ENCODE measurements around the gene MYBPC2. TPM values are rescaled to one million over a fixed set of nuclear protein-coding genes. Genes with fewer than 3 reads are reported as not detected.
A peak's percentile ranks its signal among the peaks of the same experiment; 100 is the strongest.
"Not testable (repeated sequence)": the region's sequence is repeated elsewhere in the genome, so short reads cannot be mapped to it uniquely, and the experiment has no call there.

MYBPC2 gene
- polyA plus RNA-seq (2012; ENCODE audit: insufficient read depth, insufficient read length): not detected

DNA sequence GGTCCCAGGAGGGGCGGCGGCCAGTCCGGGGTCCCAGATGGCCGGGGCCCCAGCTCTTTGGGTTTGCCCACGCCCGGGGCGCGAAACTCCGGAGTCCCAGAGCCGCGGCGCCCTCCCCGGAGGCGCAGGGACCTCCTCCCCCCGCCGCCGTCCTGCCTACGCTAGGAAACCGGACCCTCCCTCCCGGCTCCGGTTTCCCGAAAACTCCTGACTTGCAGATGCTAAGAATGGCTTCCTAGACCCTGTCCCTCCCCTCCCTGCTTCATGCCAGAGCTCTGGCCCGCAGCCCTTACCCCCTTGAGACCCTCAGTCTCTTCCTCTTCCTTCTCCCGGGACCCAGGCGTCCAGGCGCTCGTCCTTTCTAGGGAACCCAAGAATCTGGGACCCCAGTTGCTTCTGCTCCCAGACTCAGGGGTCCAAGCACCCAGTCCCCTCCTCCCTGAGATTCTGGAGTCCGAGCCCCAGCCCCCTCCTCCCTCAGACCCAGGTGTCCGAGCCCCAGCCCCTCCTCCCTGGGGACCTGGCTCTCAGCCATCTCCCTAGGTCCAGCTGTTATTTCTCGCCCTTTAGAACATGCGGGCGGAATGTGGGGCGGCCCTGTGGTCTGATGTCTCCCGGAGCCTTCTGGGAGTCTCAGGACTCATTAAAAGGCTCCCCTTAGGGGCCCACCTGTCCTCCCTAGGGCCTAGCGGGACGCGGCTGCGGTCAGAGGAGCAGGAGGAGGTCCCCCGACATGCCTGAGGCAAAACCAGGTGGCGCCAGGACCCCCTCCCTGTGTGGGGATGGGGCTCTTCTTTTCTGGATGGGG, at the start of gene MYBPC2:
TSS of gene MYBPC2 (plus strand) at position 672 of the 808 bp plus-strand sequence. CDS start at position 734, 62 bp downstream.
- DNase-seq (ENCODE audit: low read depth, low spot score): no peak
- H3K4me3 ChIP-seq (ENCODE audit: low read length): peak within 1 kb of the TSS; percentile 60

DNA sequence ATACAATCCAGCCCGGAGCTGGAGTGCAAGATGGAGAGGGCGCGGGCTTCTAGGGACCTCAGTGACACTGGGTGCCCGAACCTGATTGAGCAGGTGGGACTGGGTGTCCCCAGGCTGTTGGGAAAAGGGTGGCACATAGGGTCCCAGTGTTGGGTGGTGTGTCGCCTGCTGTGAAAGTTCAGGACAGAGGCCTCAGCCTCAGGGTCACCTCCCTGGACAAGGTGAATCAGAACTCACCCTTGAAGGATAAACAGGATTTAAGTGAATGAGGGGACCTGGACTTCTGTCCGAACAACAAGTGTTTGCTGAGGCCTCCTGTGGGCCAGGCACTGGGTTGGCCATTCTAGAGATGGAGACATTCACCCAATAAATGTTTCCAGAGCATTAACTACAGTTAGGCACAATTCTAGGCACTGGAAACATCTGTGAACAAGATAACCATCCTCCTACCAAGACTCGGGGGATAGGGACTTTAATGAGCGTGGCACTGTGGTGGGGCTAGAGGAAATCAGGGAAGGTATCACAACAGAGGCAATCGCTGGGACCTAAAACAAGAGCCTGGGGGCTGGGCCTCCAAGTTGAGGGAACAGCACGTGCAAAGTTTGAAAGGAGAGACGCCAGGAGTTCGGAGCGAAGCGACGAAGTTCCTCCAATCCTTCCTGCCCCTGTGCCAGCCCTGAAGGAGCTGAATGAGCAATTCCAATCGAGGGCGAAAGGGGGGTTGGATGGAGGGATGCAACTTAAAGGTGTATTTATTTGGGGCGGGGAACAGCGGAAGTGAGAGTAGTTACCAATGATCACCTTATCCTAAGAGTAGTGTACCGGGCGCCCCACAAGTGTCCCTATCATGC, 49.5 kb upstream of the MYBPC2 start:
- DNase-seq (ENCODE audit: low read depth, low spot score): no peak
- peak overlapping the region; percentile 58 for H3K4me3 ChIP-seq (ENCODE audit: low read length)

DNA sequence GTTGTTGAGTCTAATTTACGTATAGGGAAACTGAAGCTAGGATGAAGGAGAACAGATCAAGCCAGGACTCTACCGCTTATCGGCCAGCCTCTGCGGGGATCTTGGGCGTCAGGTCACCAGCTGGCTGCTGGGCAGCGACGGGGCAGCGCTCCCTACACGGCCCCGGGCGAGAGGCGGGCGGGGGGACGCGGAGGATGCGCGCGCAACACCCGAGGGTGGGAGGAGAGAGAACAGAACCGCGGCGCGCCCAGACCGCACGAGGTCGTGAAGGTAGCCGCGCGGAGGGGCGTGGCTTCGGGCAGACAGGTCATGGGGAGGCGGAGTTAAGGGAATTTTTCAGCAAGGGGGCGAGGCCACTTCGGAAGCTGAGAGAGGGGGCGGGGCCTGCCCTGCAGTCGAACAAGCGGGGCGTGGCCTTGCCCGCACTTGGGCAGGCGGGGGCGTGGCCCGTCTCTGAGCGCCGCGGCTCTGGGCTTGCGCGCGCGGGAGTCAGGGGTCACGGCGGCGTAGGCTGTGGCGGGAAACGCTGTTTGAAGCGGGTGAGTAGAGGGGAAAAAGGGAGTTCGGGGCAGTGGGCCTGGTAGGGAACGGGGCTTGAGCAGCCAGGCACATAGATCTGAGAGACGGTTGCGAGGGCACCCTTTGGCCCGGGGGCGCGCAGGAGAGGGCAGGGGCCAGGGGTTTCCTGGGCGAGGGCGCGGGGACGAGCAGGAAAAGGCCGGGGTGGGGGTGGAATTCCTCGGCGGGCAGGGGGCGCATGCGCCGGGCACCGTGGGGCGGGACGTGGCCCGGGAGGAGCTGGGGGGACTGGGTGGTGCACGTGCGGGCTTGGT, 48.6 kb upstream of the MYBPC2 start, which contains the start of gene POLD1:
TSS of gene POLD1 (plus strand) at position 496 of the 833 bp plus-strand sequence. CDS start 14,505 bp downstream, outside the sequence.
- peak within 1 kb of the TSS; percentile 97 for H3K4me3 ChIP-seq (ENCODE audit: low read length)
- DNase-seq (ENCODE audit: low read depth, low spot score): peak; percentile 95

DNA sequence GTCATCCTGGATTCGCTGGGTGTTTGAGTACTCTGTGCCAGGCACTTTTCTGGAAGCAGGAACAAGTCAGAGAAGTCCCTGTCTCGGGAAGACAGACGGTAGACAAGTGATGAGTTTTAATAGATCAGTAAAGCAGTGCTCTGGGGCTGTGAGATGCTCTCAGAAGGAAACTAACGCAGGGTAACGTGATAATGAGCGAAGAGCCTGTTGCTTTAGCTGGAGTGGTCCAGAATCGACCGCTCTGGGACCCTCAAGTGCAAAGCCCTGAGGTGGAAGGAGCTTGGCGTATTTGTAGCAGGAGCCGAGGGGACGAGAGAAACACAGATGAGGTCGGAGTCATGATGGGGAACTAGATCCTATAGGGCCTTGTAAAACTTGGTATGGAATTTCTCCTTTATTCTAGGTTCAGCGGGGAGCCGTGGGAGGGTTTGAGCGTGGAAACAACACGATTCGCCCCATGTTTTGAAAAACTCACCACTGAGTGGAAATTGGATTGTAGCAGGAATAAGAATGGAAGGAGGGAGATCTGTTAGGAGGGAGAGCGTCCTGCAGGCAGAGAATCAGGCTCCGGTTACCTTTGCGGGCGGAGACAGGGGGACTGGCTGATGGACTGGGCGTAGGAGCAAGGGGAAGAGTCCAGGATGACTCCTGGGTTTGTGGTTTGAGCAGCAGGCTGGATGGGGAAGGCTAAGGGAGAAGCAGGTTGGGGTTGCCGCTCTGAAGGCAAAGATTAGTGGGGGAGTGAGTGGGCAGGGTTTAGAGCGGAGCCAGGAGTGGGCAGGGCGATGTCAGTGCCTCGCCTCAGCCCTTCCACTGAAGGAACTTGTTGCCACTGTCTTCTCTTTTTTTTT, 47.8 kb upstream of the MYBPC2 start:
- no peak for DNase-seq (ENCODE audit: low read depth, low spot score)
- peak overlapping the region; percentile 97 for H3K4me3 ChIP-seq (ENCODE audit: low read length)

DNA sequence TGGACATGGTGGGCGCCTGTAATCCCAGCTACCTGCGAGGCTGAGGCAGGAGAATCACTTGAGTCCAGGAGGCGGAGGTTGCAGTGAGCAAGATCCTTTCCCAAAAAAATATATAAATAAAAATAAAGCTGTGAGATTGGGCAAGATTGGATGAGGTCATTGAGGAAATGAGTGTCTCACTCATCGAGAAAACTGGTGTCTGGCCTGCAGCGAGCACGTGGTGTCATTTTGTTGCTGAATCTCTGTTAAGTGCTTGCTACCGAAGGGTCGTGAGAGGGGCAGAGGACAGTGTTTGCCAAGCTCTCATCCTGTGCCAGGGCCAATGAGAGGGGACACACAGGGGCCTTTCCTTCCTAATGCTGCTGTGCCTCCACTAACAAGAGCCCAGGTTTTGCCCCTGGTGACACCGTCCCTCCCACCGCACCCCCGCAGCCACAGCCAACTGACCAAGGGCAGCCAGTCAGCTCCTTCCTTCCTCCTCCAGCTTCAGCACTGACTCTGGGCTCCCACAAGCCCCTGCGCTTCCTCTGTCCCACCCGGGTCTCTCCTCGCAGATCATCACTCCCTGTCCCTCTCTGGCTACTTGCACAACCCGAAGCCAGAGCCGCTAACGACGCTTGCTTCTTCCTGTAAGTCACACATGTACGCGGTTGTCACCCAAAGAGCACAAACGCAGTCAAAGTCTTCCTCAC, 45.4 kb upstream of the MYBPC2 start:
- no peak overlapping the region for H3K4me3 ChIP-seq (ENCODE audit: low read length)
- no peak for DNase-seq (ENCODE audit: low read depth, low spot score)

DNA sequence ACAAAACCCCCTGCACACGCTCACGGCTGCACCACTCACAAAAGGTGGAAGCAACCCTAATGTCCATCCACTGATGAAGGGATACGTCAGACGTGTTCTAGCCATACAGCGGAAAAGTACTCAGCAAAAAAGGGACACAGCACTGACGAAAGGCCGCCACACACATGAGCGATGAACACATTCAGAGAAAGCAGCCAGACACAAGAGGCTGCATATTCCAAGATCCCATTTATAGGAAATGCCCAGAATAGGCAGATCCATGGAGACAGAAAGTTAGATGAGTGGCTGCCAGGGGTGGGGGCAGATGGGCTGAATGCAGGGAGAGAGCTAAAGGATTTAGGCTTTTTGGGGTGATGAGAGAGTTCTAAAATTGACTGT, 44.8 kb upstream of the MYBPC2 start:
- DNase-seq (ENCODE audit: low read depth, low spot score): no peak
- H3K4me3 ChIP-seq (ENCODE audit: low read length): no peak overlapping the region

DNA sequence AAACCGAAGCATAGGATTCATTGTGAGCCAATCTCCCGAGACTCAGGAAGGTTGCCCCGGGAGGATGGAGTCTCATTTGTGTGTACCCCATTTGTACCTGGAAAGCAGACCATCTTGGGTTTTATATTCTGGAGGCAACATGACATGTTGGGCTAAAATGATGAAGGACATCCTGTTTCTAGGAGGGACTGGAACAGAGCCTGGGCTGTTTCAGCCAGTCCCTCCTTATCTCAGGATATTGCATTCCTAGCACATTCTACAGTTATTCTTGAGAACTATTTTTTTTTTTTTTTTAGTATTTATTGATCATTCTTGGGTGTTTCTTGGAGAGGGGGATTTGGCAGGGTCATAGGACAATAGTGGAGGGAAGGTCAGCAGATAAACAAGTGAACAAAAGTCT, 42.4 kb upstream of the MYBPC2 start:
- not testable (repeated sequence) for H3K4me3 ChIP-seq (ENCODE audit: low read length); DNase-seq (ENCODE audit: low read depth, low spot score)

DNA sequence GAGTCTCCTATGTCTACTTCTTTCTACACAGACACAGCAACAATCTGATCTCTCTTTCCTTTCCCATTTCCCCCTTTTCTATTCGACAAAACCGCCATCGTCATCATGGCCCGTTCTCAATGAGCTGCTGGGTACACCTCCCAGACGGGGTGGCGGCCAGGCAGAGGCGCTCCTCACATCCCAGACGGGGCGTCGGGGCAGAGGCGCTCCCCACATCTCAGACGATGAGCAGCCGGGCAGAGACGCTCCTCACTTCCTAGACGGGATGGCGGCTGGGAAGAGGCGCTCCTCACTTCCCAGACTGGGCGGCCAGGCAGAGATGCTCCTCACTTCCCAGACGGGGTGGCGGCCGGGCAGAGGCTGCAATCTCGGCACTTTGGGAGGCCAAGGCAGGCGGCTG, 41.7 kb upstream of the MYBPC2 start:
- H3K4me3 ChIP-seq (ENCODE audit: low read length); DNase-seq (ENCODE audit: low read depth, low spot score): not testable (repeated sequence)

DNA sequence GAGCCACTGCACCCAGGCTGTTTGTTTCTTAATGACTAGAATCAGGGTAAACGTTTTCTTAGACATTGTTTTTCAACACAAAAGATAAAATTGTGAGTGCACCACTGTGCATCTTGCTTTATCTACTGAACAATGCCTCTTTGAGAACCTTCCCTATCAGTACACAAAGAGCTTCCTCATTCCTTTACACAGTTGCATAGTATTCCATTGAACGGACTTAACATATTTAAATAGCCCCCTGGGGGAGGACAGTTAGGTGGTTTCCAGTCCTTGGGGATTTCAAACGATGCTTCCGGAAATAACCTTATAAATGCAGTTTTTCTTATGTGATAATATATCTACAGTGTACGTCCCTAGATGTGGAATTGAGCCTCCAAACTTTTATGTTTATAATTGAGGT, 39.9 kb upstream of the MYBPC2 start:
- DNase-seq (ENCODE audit: low read depth, low spot score): no peak
- H3K4me3 ChIP-seq (ENCODE audit: low read length): no peak overlapping the region

DNA sequence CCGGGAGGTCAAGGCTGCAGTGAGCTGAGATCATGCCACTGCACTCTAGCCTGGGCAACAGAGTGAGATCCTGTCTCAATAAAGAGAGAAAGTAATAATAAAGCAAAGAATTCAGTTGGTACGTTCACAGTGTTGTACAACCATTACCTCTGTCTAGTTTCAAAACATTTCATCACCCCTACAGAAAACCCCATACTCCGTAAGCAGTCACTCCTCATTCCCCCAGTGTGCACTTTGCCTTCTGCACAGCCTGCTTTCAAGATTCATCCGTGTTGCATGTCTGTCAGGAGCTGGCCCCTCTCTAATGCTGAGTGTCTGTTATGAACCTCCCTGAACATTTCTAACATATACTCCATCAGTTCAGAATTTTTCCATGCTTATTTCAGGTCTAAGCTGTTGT, 39.1 kb upstream of the MYBPC2 start:
- no peak for DNase-seq (ENCODE audit: low read depth, low spot score)
- no peak overlapping the region for H3K4me3 ChIP-seq (ENCODE audit: low read length)

DNA sequence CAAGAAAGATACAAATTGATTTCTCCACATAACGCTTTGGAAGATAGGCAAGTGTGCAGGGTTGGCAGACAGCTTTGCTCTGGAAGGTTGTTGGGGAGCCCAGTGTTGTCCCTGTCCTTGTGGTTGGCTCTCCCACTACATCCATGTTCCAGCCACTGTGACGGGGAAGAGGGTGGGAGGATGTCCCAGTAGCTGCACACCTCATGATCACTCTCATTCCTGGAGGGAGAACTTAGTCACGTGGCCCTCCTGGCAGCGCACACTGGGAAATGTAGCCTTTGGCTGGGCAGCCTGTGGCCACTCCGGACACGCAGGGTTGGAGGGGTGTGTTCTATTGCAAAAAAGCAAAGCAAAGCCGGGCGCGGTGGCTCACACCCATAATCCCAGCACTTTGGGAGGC, 38.7 kb upstream of the MYBPC2 start:
- no peak overlapping the region for H3K4me3 ChIP-seq (ENCODE audit: low read length)
- no peak for DNase-seq (ENCODE audit: low read depth, low spot score)

DNA sequence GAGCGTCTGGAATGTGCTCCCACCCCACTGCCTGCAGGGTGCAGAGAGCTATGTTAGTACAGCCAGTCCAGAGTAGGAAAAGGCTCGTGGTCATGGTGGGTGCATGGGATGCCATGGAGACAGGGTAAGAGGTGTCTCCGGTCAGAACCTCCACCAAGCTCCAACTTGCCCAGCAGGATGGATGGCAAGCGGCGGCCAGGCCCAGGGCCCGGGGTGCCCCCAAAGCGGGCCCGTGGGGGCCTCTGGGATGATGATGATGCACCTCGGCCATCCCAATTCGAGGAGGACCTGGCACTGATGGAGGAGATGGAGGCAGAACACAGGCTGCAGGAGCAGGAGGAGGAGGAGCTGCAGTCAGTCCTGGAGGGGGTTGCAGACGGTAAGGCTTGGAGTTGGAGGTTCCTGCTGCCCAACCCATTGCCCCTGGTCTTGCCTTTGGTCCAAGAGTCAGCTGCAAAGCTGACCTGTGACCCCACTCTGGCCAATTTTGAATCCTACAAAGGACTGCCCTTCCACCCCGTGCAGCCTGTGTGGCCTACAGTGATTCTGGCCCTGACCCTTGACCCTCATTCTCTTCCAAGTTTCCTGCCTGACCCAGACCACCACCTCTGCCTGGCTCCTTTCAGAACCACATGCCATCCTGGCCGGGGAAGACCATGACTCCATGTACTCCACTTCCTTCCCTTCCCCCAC, 33.9 kb upstream of the MYBPC2 start:
- H3K4me3 ChIP-seq (ENCODE audit: low read length): no peak overlapping the region
- no peak for DNase-seq (ENCODE audit: low read depth, low spot score)

DNA sequence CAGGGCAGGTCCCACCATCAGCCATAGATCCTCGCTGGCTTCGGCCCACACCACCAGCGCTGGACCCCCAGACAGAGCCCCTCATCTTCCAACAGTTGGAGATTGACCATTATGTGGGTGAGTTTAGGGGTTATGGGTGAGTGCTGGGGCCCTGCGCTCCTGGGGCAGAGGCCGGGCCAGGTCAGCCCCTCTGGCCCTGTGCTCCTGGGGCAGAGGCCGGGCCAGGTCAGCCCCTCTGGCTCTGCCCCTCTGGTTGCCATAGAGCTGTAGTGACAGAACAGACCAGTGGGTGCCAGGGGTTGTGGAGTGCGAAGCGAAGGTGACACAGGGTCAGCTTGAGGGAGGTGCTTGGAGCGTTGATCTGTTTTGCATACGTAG, 33.3 kb upstream of the MYBPC2 start:
- no peak for DNase-seq (ENCODE audit: low read depth, low spot score)
- no peak overlapping the region for H3K4me3 ChIP-seq (ENCODE audit: low read length)

DNA sequence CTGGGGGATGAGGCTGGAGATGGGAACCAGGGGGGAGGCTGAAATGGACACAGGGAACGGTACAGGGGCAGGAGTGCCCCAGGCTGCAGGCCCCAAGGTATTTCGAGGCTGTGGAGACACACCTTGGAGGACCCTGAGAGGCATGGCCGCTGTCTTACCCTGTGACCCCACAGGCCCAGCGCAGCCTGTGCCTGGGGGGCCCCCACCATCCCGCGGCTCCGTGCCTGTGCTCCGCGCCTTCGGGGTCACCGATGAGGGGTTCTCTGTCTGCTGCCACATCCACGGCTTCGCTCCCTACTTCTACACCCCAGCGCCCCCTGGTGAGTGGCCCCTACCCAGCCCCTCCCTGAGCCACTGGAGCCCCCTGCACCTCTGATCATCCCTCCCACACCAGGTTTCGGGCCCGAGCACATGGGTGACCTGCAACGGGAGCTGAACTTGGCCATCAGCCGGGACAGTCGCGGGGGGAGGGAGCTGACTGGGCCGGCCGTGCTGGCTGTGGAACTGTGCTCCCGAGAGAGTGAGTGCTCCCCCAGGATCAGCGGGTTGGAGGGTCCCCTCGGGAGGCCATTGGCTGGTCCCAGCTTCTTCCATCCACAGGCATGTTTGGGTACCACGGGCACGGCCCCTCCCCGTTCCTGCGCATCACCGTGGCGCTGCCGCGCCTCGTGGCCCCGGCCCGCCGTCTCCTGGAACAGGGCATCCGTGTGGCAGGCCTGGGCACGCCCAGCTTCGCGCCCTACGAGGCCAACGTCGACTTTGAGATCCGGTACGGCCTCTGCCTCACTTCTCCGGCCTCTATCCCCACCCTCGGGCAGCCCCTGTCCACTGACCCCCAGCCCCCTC, 30.9 kb upstream of the MYBPC2 start:
- DNase-seq (ENCODE audit: low read depth, low spot score): no peak
- H3K4me3 ChIP-seq (ENCODE audit: low read length): no peak overlapping the region

DNA sequence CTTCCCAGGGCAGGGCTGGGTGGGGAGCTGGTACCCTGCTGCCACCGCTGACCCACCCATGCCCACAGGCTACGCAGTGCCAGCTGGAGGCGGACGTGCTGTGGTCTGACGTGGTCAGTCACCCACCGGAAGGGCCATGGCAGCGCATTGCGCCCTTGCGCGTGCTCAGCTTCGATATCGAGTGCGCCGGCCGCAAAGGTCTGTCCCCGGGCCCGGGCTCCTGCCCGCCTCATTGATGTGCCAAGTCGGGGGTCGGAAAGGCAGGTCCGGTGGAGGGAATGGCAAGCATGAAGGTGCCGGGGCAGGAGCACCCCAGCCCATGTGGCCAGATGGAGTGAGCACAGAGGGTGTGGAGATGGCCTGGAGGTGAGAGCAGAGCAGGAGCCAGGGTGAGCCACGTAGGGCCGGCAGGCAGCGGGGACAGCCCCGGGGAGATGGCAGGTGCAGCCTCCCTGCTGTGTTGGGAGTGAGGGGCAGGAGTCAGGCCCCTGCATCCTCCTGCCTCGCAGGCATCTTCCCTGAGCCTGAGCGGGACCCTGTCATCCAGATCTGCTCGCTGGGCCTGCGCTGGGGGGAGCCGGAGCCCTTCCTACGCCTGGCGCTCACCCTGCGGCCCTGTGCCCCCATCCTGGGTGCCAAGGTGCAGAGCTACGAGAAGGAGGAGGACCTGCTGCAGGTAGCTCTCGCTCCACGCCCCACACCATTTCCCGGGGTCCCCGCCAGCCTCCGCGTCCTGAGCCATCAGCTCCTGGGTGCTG, 30.0 kb upstream of the MYBPC2 start:
- no peak for DNase-seq (ENCODE audit: low read depth, low spot score)
- H3K4me3 ChIP-seq (ENCODE audit: low read length): no peak overlapping the region

All from Jurkat, Clone E6-1 (cell line).